Neutrophil (primary cell): ENCODE results near the gene SNAPC4.

Experiments
- H3K27ac ChIP-seq: fragments of 200-600 bp; sonication (generic); 2 replicates; pipeline ENCODE4 v1.5.1; 2016; ENCODE audit warnings: mild to moderate bottlenecking, moderate library complexity
- H3K27me3 ChIP-seq: fragments of 200-600 bp; sonication (generic); 2 replicates; pipeline ENCODE4 v1.6.0; 2016; ENCODE audit warnings: mild to moderate bottlenecking
- H3K36me3 ChIP-seq: fragments of 200-600 bp; sonication (generic); 2 replicates; pipeline ENCODE4 v1.5.1; 2017
- H3K4me1 ChIP-seq, 2 experiments: fragments of 200-600 bp in 1 of 2; sonication (generic) in 1 of 2; 1 replicate in 1 of 2; 2 replicates in 1 of 2; pipeline versions ENCODE4 v1.5.1 to v1.6.1; 2013 to 2016; ENCODE audit warnings: low read depth in 1 of 2, low read length in 1 of 2, mild to moderate bottlenecking in 1 of 2, moderate library complexity in 1 of 2; ENCODE audit not compliant: control insufficient read depth in 1 of 2, insufficient read depth in 1 of 2
- H3K4me3 ChIP-seq, 2 experiments: fragments of 200-600 bp in 1 of 2; sonication (generic) in 1 of 2; 1 replicate in 1 of 2; 2 replicates in 1 of 2; pipeline ENCODE4 v1.5.1; 2013 to 2016; ENCODE audit warnings: low read depth in 1 of 2, low read length in 1 of 2, mild to moderate bottlenecking in 1 of 2, moderate library complexity in 1 of 2
- H3K9me3 ChIP-seq: fragments of 200-600 bp; sonication (generic); 2 replicates; pipeline ENCODE4 v1.5.1; 2016
- TF ChIP-seq, protein P1 (sequence below): fragments of 200-600 bp; sonication (generic); IDR thresholded peaks from 2 replicates; pipeline ENCODE4 v1.5.1; 2016; ENCODE audit warnings: antibody characterized with exemption

Gene SNAPC4

DNA sequence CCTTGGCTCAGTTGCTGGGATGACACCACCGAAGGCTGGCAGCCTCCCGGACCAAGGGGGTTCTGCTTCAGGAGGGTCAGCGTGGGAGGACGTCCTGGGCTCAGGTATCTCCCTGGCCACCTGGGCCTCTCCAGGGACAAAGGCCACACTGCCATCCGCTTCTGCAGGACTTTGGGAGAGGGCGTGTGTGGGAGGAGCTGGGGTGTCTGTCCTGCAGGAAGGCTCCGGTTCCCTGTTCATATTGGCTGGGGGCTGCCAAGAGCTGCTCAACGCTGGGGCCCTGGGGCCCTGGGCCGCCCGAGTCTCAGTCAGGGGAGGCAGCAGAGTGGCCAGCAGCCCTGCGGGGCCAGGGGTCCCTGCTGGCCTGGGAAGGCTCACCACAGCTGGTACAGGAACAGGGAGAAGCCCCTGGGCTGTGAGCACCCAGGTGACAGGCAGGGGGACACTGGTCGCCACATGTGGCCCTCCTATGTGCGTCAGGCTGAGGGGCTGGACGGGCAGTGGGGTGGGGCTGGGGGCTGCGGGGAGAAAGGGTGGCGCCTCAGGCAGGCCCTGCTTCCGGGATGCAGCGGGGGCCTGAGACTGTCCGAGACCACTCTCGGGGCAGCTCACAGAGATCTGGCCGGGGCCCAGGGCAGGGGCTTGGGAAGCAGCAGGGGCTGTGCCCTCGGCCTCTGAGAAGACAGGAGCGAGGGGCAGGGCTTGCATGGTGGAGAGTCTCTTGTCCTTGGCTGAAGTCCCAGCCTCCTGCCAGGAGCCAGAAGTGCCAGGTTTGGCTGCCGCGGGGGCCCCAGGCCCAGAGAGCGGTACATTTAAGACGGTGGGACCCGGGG lies 21.6 kb downstream of the SNAPC4 start:
- H3K27ac ChIP-seq = no peak overlapping the region
- TF ChIP-seq, protein P1, sequence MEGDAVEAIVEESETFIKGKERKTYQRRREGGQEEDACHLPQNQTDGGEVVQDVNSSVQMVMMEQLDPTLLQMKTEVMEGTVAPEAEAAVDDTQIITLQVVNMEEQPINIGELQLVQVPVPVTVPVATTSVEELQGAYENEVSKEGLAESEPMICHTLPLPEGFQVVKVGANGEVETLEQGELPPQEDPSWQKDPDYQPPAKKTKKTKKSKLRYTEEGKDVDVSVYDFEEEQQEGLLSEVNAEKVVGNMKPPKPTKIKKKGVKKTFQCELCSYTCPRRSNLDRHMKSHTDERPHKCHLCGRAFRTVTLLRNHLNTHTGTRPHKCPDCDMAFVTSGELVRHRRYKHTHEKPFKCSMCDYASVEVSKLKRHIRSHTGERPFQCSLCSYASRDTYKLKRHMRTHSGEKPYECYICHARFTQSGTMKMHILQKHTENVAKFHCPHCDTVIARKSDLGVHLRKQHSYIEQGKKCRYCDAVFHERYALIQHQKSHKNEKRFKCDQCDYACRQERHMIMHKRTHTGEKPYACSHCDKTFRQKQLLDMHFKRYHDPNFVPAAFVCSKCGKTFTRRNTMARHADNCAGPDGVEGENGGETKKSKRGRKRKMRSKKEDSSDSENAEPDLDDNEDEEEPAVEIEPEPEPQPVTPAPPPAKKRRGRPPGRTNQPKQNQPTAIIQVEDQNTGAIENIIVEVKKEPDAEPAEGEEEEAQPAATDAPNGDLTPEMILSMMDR = no peak
- peaks cover 14 to 19% of the 10 kb centered on the region in 2 experiments for H3K4me1 ChIP-seq
- no peaks in the 10 kb centered on the region for H3K27me3 ChIP-seq
- peaks cover 58% of the 10 kb centered on the region for H3K36me3 ChIP-seq
- no peaks in the 10 kb centered on the region for H3K9me3 ChIP-seq
- H3K4me3 ChIP-seq = no peak overlapping the region

GRCh38 chr9:136377341-136378169 lies 22.4 kb downstream of the SNAPC4 start:
- H3K27me3 ChIP-seq = no peaks in the 10 kb centered on the region
- peaks cover 50% of the 10 kb centered on the region for H3K36me3 ChIP-seq
- H3K27ac ChIP-seq = no peak overlapping the region
- H3K9me3 ChIP-seq = no peaks in the 10 kb centered on the region
- H3K4me1 ChIP-seq = peaks cover 22 to 27% of the 10 kb centered on the region in 2 experiments
- no peak overlapping the region for H3K4me3 ChIP-seq
- TF ChIP-seq, protein P1 = no peak

DNA sequence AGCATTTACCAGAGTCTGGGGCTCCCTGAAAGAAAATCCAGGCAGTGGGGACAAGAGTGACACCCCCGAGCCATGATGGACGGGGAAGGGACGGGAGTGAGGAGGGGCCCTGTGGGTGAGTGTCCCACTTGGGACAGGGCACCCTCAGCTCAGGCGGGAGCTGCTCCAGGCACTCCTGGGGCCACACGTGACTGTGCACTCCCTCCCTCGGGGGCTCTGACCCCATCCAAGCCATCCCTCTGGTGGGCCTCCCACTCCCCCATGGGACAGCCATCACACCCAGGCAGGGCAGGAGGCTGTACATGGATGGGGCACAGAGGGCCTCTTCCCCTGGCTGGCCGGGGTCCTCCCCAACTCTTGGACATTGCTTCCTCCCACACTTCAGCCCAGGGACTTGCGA lies 23.5 kb downstream of the SNAPC4 start:
- Histone ChIP-seq H3K36me3 (peaks cover 39% of the 10 kb centered on the region), H3K9me3 (no peaks in the 10 kb centered on the region), H3K27me3 (no peaks in the 10 kb centered on the region), H3K4me1 (peaks cover 29 to 33% of the 10 kb centered on the region in 2 experiments), H3K27ac (no peak overlapping the region), H3K4me3 (no peak overlapping the region)
- TF ChIP-seq, protein P1 = no peak

GRCh38 chr9:136375096-136375495 lies 24.9 kb downstream of the SNAPC4 start:
- Histone ChIP-seq H3K36me3 (peaks cover 37% of the 10 kb centered on the region), H3K27me3 (no peaks in the 10 kb centered on the region), H3K9me3 (no peaks in the 10 kb centered on the region), H3K4me1 (peaks cover 29 to 33% of the 10 kb centered on the region in 2 experiments), H3K27ac (no peak overlapping the region), H3K4me3 (no peak overlapping the region)
- TF ChIP-seq, protein P1 = no peak

DNA sequence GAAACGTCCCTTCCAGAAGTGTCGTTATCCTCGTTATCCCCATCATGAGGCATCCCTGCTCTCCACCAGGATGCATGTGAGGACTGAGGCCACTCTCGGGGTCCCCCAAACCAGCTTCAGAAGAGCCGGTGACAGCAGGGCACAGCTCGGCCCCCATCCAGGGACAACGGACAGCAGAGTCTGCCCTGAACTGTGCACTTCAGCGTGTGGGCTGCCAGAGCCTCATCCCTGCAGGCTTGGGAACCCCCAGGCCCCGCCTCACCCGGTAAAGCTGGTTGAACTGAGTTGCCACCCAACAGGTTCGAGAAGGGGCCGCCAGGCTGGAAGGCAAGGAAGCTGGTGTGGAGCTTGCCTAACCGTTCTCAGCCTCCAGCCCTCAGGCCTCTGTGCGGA lies 25.8 kb downstream of the SNAPC4 start:
- Histone ChIP-seq H3K36me3 (peaks cover 34% of the 10 kb centered on the region), H3K27me3 (no peaks in the 10 kb centered on the region), H3K4me1 (peaks cover 29 to 33% of the 10 kb centered on the region in 2 experiments), H3K27ac (peak overlapping the region; percentile 73), H3K4me3 (no peak overlapping the region), H3K9me3 (no peaks in the 10 kb centered on the region)
- TF ChIP-seq, protein P1 = no peak
